Measurements from ENCODE around the gene ERI3. TPM values are rescaled to one million over a fixed set of nuclear protein-coding genes. Genes with fewer than 3 reads are reported as not detected.

Gene ERI3
- total and polyA plus RNA-seq, 9 of the 15 experiments (the other 6 are each of a cell fraction or from before 2014, with no cell fraction given), result 47.8 to 93.4 (median 67.2) TPM

GRCh38 chr1:44318097-44319088, 36.7 kb downstream of the ERI3 start (continued):
- TF ChIP-seq PREB (CRISPR knock-in tag; IDR thresholded peaks at IDR 0.05) (no peak), TARDBP (IDR thresholded peaks at IDR 0.05) (peak; percentile 64; the same call in 1 of the 2 replicates), ZNF766 (CRISPR knock-in tag; conservative IDR thresholded peaks at IDR 0.05) (no peak), MBD1 (CRISPR knock-in tag; IDR thresholded peaks at IDR 0.05) (no peak), AFF1 (IDR thresholded peaks at IDR 0.05; ENCODE audit: low read depth in 1 of 2, partially characterized antibody in 2 of 2) (no peak), SAFB (IDR thresholded peaks at IDR 0.05; ENCODE audit: borderline replicate concordance, low read depth, low read length) (no peak), JUNB (CRISPR knock-in tag; conservative IDR thresholded peaks at IDR 0.05) (0 out of 2 replicates have a peak, but pooled peaks have one; percentile 9), RBM14 (IDR thresholded peaks at IDR 0.05; ENCODE audit: borderline replicate concordance, insufficient read depth, low read depth, low read length) (no peak), CREB3 (tag; conservative IDR thresholded peaks at IDR 0.05; ENCODE audit: low read depth) (no peak), ZBTB33 (CRISPR knock-in tag; IDR thresholded peaks at IDR 0.05) (no peak), MTA3 (IDR thresholded peaks at IDR 0.05; ENCODE audit: borderline replicate concordance) (no peak), HINFP (tag; conservative IDR thresholded peaks at IDR 0.05; ENCODE audit: low read depth) (no peak), TGIF2 (CRISPR knock-in tag; IDR thresholded peaks at IDR 0.05) (no peak)
